ENCODE data around the gene CACHD1.
"Not testable (repeated sequence)": the region's sequence is repeated elsewhere in the genome, so short reads cannot be mapped to it uniquely, and the experiment has no call there.

The CACHD1 gene

GRCh38 chr1:64701886-64702285, 232.0 kb downstream of the CACHD1 start:
- no peak for DNase-seq (ENCODE audit: low spot score)

- not testable (repeated sequence) for DNase-seq (ENCODE audit: low spot score)
Measured at GRCh38 chr1:64702670-64703069, 232.7 kb downstream of the CACHD1 start.

GRCh38 chr1:64703600-64703999, 233.7 kb downstream of the CACHD1 start:
- no peak for DNase-seq (ENCODE audit: low spot score)

GRCh38 chr1:64705591-64705990, 235.7 kb downstream of the CACHD1 start:
- DNase-seq (ENCODE audit: low spot score): no peak

GRCh38 chr1:64711266-64711665, 241.3 kb downstream of the CACHD1 start:
- DNase-seq (ENCODE audit: low spot score): no peak

- DNase-seq (ENCODE audit: low spot score): no peak
Measured at GRCh38 chr1:64712049-64712448, 242.1 kb downstream of the CACHD1 start.

GRCh38 chr1:64715186-64715585, 245.3 kb downstream of the CACHD1 start:
- no peak for DNase-seq (ENCODE audit: low spot score)

GRCh38 chr1:64721135-64721534, 251.2 kb downstream of the CACHD1 start:
- DNase-seq (ENCODE audit: low spot score): no peak

GRCh38 chr1:64721576-64722145, 251.7 kb downstream of the CACHD1 start:
- no peak for DNase-seq (ENCODE audit: low spot score)

- no peak for DNase-seq (ENCODE audit: low spot score)
Measured at GRCh38 chr1:64727861-64728260, 257.9 kb downstream of the CACHD1 start.

- DNase-seq (ENCODE audit: low spot score): no peak
Measured at GRCh38 chr1:64733581-64734286, 263.8 kb downstream of the CACHD1 start.

GRCh38 chr1:64734287-64734652, 264.3 kb downstream of the CACHD1 start:
- no peak for DNase-seq (ENCODE audit: low spot score)

GRCh38 chr1:64740687-64741086, 270.8 kb downstream of the CACHD1 start:
- DNase-seq (ENCODE audit: low spot score): not testable (repeated sequence)
